Neural crest cell (in vitro differentiated cells): Measurements from ENCODE around the gene USP7. TPM values are rescaled to one million over a fixed set of nuclear protein-coding genes. Genes with fewer than 3 reads are reported as not detected.
"Not testable (repeated sequence)": the region's sequence is repeated elsewhere in the genome, so short reads cannot be mapped to it uniquely, and the experiment has no call there.

Experiments
- DNase-seq: peaks from one replicate; pipeline ENCODE4 v3.0.0; 2021; ENCODE audit warnings: low read depth, mixed read lengths, low spot score
- H3K27ac Mint-ChIP-seq: one replicate; pipeline ENCODE4 v1.8.0; 2021; ENCODE audit warnings: mild to moderate bottlenecking, mixed read lengths; ENCODE audit not compliant: unreplicated experiment
- H3K27me3 Mint-ChIP-seq: 2 replicates; pipeline ENCODE4 v1.8.0; 2021; ENCODE audit warnings: low read depth, mild to moderate bottlenecking, mixed read lengths
- H3K36me3 Mint-ChIP-seq: 2 replicates; pipeline ENCODE4 v1.8.0; 2021; ENCODE audit warnings: low read depth, mild to moderate bottlenecking, mixed read lengths
- H3K4me1 Mint-ChIP-seq: 2 replicates; pipeline ENCODE4 v1.8.0; 2021; ENCODE audit warnings: mixed read lengths
- H3K4me3 Mint-ChIP-seq: one replicate; pipeline ENCODE4 v1.8.0; 2021; ENCODE audit warnings: mild to moderate bottlenecking, mixed read lengths
- H3K9me3 Mint-ChIP-seq: 2 replicates; pipeline ENCODE4 v1.8.0; 2021; ENCODE audit warnings: mixed read lengths
- total RNA-seq: library from RNA; stranded (reverse); gene quantifications from 2 replicates; pipeline ENCODE4 v1.2.1, GENCODE V29; 2021
- TF ChIP-seq, protein P1 (sequence below): fragments of 200-600 bp; sonication (generic); conservative IDR thresholded peaks from 2 replicates; pipeline ENCODE4 v1.5.0; 2021; ENCODE audit warnings: antibody characterized with exemption, mild to moderate bottlenecking

The USP7 gene
- total RNA-seq, 1 donor from 2014 or later = 162 TPM

GRCh38 chr16:8989099-8989878 lies 25.6 kb upstream of the USP7 start:
- peak; percentile 4 for DNase-seq
- TF ChIP-seq, protein P1, sequence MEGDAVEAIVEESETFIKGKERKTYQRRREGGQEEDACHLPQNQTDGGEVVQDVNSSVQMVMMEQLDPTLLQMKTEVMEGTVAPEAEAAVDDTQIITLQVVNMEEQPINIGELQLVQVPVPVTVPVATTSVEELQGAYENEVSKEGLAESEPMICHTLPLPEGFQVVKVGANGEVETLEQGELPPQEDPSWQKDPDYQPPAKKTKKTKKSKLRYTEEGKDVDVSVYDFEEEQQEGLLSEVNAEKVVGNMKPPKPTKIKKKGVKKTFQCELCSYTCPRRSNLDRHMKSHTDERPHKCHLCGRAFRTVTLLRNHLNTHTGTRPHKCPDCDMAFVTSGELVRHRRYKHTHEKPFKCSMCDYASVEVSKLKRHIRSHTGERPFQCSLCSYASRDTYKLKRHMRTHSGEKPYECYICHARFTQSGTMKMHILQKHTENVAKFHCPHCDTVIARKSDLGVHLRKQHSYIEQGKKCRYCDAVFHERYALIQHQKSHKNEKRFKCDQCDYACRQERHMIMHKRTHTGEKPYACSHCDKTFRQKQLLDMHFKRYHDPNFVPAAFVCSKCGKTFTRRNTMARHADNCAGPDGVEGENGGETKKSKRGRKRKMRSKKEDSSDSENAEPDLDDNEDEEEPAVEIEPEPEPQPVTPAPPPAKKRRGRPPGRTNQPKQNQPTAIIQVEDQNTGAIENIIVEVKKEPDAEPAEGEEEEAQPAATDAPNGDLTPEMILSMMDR = no peak
- H3K27me3 Mint-ChIP-seq = no peaks in the 10 kb centered on the region
- peak overlapping the region; percentile 43 for H3K27ac Mint-ChIP-seq
- peaks cover 12% of the 10 kb centered on the region for H3K4me1 Mint-ChIP-seq
- no peaks in the 10 kb centered on the region for H3K9me3 Mint-ChIP-seq
- H3K4me3 Mint-ChIP-seq = no peak overlapping the region
- H3K36me3 Mint-ChIP-seq = no peaks in the 10 kb centered on the region

DNA sequence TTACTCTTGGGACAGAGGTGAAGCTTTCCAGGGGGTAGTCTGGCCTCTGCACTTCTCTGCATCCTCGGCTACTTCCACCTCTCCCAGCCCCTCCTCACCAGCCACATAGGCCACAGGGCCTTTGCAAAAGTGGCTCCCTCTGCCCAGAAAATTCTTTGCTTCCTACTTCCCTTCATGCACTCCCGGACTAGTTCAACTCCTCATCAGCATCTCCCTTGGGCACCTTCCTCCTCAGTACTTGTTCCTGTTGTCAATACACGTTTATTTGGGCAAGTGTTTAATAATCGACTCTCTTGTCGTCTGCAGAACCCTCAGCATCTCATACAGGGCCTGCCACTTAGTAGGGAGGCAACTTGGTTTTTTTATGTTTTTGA lies 23.1 kb upstream of the USP7 start:
- H3K4me1 Mint-ChIP-seq = peaks cover 18% of the 10 kb centered on the region
- H3K27me3 Mint-ChIP-seq = peaks cover 10% of the 10 kb centered on the region
- H3K27ac Mint-ChIP-seq = no peak overlapping the region
- no peaks in the 10 kb centered on the region for H3K36me3 Mint-ChIP-seq
- TF ChIP-seq, protein P1 = no peak
- H3K4me3 Mint-ChIP-seq = no peak overlapping the region
- no peaks in the 10 kb centered on the region for H3K9me3 Mint-ChIP-seq
- no peak for DNase-seq

GRCh38 chr16:8986111-8986510 lies 22.4 kb upstream of the USP7 start:
- no peak overlapping the region for H3K27ac Mint-ChIP-seq
- peaks cover 18% of the 10 kb centered on the region for H3K4me1 Mint-ChIP-seq
- TF ChIP-seq, protein P1 = no peak
- peaks cover 10% of the 10 kb centered on the region for H3K27me3 Mint-ChIP-seq
- DNase-seq = no peak
- no peaks in the 10 kb centered on the region for H3K9me3 Mint-ChIP-seq
- no peak overlapping the region for H3K4me3 Mint-ChIP-seq
- no peaks in the 10 kb centered on the region for H3K36me3 Mint-ChIP-seq

DNA sequence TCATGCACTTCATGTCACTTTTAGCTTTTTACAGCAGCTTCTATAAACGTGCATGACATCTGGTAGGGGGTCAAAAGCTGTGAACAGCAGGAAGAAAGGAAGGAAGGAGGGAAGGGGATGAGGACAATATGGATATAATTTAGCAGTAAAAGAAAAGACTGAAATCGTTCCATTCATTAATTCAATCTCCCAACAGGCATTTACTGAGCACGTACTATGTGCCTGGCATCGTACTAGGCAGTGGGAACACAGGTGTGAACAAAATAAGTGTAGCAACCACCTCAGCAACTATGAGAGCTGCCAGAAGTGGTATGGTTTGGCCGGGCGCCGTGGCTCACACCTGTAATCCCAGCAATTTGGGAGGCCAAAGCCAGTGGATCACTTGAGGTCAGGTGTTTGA lies 19.1 kb upstream of the USP7 start:
- Mint-ChIP-seq H3K27ac (no peak overlapping the region), H3K4me3 (no peak overlapping the region), H3K4me1 (peaks cover 6% of the 10 kb centered on the region), H3K36me3 (no peaks in the 10 kb centered on the region), H3K27me3 (peaks cover 10% of the 10 kb centered on the region), H3K9me3 (peaks cover 2% of the 10 kb centered on the region)
- TF ChIP-seq, protein P1 = no peak
- DNase-seq = no peak

DNA sequence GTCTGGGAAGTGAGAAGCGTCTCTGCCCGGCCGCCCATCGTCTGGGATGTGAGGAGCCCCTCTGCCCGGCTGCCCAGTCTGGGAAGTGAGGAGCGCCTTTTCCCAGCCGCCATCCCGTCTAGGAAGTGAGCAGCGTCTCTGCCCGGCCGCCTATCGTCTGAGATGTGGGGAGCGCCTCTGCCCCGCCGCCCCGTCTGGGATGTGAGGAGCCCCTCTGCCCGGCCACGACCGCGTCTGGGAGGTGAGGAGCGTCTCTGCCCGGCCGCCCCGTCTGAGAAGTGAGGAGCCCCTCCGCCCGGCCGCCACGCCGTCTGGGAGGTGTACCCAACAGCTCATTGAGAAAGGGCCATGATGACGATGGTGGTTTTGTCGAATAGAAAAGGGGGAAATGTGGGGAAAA lies 18.2 kb upstream of the USP7 start:
- H3K4me3 Mint-ChIP-seq, H3K27ac Mint-ChIP-seq, H3K9me3 Mint-ChIP-seq, H3K4me1 Mint-ChIP-seq, DNase-seq, H3K36me3 Mint-ChIP-seq: not testable (repeated sequence)
- peaks cover 16% of the 10 kb centered on the region for H3K27me3 Mint-ChIP-seq

DNA sequence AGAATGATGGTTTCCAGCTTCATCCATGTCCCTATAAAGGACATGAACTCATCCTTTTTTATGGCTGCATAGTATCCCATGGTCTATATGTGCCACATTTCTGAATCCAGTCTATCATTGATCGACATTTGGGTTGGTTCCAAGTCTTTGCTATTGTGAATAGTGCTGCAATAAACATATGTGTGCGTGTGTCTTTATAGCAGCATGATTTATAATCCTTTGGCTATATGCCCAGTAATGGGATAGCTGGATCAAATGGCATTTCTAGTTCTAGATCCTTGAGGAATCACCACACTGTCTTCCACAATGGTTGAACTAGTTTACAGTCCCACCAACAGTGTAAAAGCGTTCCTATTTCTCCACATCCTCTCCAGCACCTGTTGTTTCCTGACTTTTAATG lies 12.5 kb upstream of the USP7 start:
- not testable (repeated sequence) for H3K4me1 Mint-ChIP-seq

More for the DNA sequence above, 12.5 kb upstream of the USP7 start:
- not testable (repeated sequence) for H3K4me3 Mint-ChIP-seq, DNase-seq, H3K27me3 Mint-ChIP-seq, H3K36me3 Mint-ChIP-seq, H3K9me3 Mint-ChIP-seq, H3K27ac Mint-ChIP-seq
